Measurements from ENCODE around the gene SENP7. TPM values are rescaled to one million over a fixed set of nuclear protein-coding genes. Genes with fewer than 3 reads are reported as not detected.

SENP7 gene
- total RNA-seq, 1 experiment from 2014 or later, result 7.9 TPM

- H3K4me1 ChIP-seq (ENCODE audit: control insufficient read depth in 1 of 2, insufficient read depth in 2 of 2, low read length in 2 of 2), result no peaks in the 10 kb centered on the region
- no peak overlapping the region for H3K4me2 ChIP-seq (ENCODE audit: low read length)
- no peak for ATAC-seq
- H3K9me3 ChIP-seq (ENCODE audit: control insufficient read depth in 1 of 2, insufficient read depth in 1 of 2, low read depth in 1 of 2, low read length in 2 of 2), result no peaks in the 10 kb centered on the region
- no peak overlapping the region for H3K9ac ChIP-seq (ENCODE audit: low read length)
- H2AFZ ChIP-seq (ENCODE audit: low read depth, low read length, poor library complexity, severe bottlenecking), result no peak overlapping the region
- H3K9me2 ChIP-seq (ENCODE audit: insufficient read depth), result no peaks in the 10 kb centered on the region; the same call in 1 of the 2 replicates
- intact Hi-C loops (cut with micrococcal nuclease), result no loop called here
- ChIA-PET POLR2A (no interaction called here), CTCF (no interaction called here), RAD21 (ENCODE audit: low non-redundant PET in 1 of 2, low total read pairs in 2 of 2, uncharacterized antibody in 2 of 2, unreplicated experiment in 2 of 2) (no interaction called here)
- no peak for DNase-seq (ENCODE audit: low read depth, low spot score)
- H3K27ac ChIP-seq (ENCODE audit: low read depth, low read length), result no peak overlapping the region
- no peak for TF ChIP-seq ZFX (IDR thresholded peaks at IDR 0.05)
- TF ChIP-seq POLR2A (IDR thresholded peaks at IDR 0.05; ENCODE audit: borderline replicate concordance, extremely low read depth, insufficient read depth, insufficient read length), result no peak
- TF ChIP-seq EZH2phosphoT487 (IDR thresholded peaks at IDR 0.05; ENCODE audit: borderline replicate concordance), result no peak
- no peak for TF ChIP-seq EZH2 (IDR thresholded peaks at IDR 0.05)
- TF ChIP-seq REST (IDR thresholded peaks at IDR 0.05; ENCODE audit: low read depth), result no peak
- TF ChIP-seq ELF1 (IDR thresholded peaks at IDR 0.05; ENCODE audit: borderline replicate concordance, low read depth), result no peak
- TF ChIP-seq MAX (IDR thresholded peaks at IDR 0.05), result no peak
- TF ChIP-seq SIN3A (IDR thresholded peaks at IDR 0.05; ENCODE audit: low read depth), result no peak
- TF ChIP-seq YY1 (IDR thresholded peaks at IDR 0.05; ENCODE audit: extremely low read depth, insufficient replicate concordance, low read depth, low read length), result no peak
- TF ChIP-seq SRF (IDR thresholded peaks at IDR 0.05; ENCODE audit: low read depth), result no peak
- no peak for TF ChIP-seq POLR2AphosphoS5 (IDR thresholded peaks at IDR 0.05; ENCODE audit: low read depth, low read length)
- TF ChIP-seq ATF3 (IDR thresholded peaks at IDR 0.05), result no peak
- no peak for TF ChIP-seq ZNF274 (IDR thresholded peaks at IDR 0.05; ENCODE audit: low read depth, low read length)
- no peak for TF ChIP-seq FOSL1 (IDR thresholded peaks at IDR 0.05; ENCODE audit: low read depth)
- no peaks in the 10 kb centered on the region for H3K36me3 ChIP-seq (ENCODE audit: control insufficient read depth in 1 of 2, insufficient read depth in 2 of 2, low read length in 2 of 2)
- 0 out of 2 replicates have a peak, but pooled peaks cover 3% of the 10 kb centered on the region for H3K79me2 ChIP-seq (ENCODE audit: insufficient read depth, low read length)
- H3K27me3 ChIP-seq (ENCODE audit: insufficient read depth, low read length), result no peaks in the 10 kb centered on the region
- no peaks in the 10 kb centered on the region for H4K20me1 ChIP-seq (ENCODE audit: insufficient read depth)
- H3K4me3 ChIP-seq (replicated peaks in 1 of 2; ENCODE audit: low read depth in 1 of 2, low read length in 2 of 2), result no peak overlapping the region
- BruUV-seq (replicated peaks), result no TSS peak
Measured at GRCh38 chr3:101497803-101498202, 15.2 kb downstream of the SENP7 start.
